Ascending aorta (tissue), 2 donors: ENCODE measurements around the gene CAMK2D. TPM values are rescaled to one million over a fixed set of nuclear protein-coding genes. Genes with fewer than 3 reads are reported as not detected.

Source experiments
- DNase-seq, 2 donors: peaks; one replicate each; pipeline ENCODE4 v3.0.0-alpha.2; 2019; ENCODE audit warnings: low spot score in 2 of 2
- H3K27ac ChIP-seq, 2 donors: fragments of 200-600 bp; sonication (generic); one replicate each; pipeline ENCODE4 v1.5.1; 2016 to 2017; ENCODE audit warnings: mild to moderate bottlenecking in 1 of 2
- H3K27me3 ChIP-seq: fragments of 200-600 bp; sonication (generic); one replicate; pipeline ENCODE4 v1.5.1; 2017
- H3K36me3 ChIP-seq, 2 donors: fragments of 200-600 bp; sonication (generic); one replicate each; pipeline ENCODE4 v1.5.1; 2016
- H3K4me1 ChIP-seq, 2 donors: fragments of 200-600 bp; sonication (generic); one replicate each; pipeline ENCODE4 v1.5.1; 2016 to 2017; ENCODE audit warnings: mild to moderate bottlenecking in 1 of 2
- H3K4me3 ChIP-seq, 2 donors: fragments of 200-600 bp; sonication (generic); one replicate each; pipeline ENCODE4 v1.5.1; 2016 to 2017; ENCODE audit warnings: mild to moderate bottlenecking in 1 of 2
- H3K9me3 ChIP-seq, 2 donors: fragments of 200-600 bp; sonication (generic); one replicate each; pipeline ENCODE4 v1.5.1; 2016
- intact Hi-C: fragments of 100-400 bp; cut with DNase I; formaldehyde crosslinking; loops from one replicate; pipeline ENCODE4 v1.15.1; 2023
- total RNA-seq: library from RNA; depleted of rRNA; stranded (reverse); fragments of >200 nt; gene quantifications from one replicate; pipeline ENCODE4 v1.1.0, GENCODE V29; 2016
- TF ChIP-seq, protein P1 (sequence below), 3 experiments: fragments of 200-600 bp in 2 of 3; fragments of 450-650 bp in 1 of 3; sonication (generic) in 2 of 3; IDR thresholded peaks; one replicate each; pipeline ENCODE4 v1.5.1; 2016 to 2019; ENCODE audit warnings: antibody characterized with exemption in 3 of 3, mild to moderate bottlenecking in 1 of 3, moderate library complexity in 1 of 3

CAMK2D gene
- total RNA-seq, 1 donor from 2014 or later, result 23.8 TPM

DNA sequence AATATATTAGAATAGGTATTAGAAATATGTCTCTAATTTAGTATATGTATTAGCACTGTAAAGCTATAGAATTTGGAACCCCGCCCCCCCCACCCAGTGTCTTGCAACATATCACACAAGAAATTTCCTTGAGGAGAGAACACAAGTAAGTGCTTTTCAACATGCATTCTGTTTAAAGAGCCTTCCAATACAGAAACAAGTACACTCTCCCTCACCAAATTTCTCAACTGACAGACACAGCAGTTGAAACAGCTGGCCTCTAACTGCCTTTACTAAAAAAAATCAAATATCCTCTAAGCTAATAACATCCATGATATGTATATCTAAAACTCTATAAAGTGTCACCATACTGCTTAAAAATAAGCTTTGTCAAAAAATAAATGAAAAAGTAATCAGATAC lies 12.4 kb downstream of the CAMK2D start:
- Histone ChIP-seq H3K27ac (no peak overlapping the region), H3K4me1 (peaks cover 0 to 3% of the 10 kb centered on the region in 2 donors), H3K4me3 (no peak overlapping the region), H3K9me3 (no peaks in the 10 kb centered on the region), H3K36me3 (no peaks in the 10 kb centered on the region), H3K27me3 (no peaks in the 10 kb centered on the region)
- DNase-seq, result no peak
- TF ChIP-seq, protein P1, sequence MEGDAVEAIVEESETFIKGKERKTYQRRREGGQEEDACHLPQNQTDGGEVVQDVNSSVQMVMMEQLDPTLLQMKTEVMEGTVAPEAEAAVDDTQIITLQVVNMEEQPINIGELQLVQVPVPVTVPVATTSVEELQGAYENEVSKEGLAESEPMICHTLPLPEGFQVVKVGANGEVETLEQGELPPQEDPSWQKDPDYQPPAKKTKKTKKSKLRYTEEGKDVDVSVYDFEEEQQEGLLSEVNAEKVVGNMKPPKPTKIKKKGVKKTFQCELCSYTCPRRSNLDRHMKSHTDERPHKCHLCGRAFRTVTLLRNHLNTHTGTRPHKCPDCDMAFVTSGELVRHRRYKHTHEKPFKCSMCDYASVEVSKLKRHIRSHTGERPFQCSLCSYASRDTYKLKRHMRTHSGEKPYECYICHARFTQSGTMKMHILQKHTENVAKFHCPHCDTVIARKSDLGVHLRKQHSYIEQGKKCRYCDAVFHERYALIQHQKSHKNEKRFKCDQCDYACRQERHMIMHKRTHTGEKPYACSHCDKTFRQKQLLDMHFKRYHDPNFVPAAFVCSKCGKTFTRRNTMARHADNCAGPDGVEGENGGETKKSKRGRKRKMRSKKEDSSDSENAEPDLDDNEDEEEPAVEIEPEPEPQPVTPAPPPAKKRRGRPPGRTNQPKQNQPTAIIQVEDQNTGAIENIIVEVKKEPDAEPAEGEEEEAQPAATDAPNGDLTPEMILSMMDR (IDR thresholded peaks at IDR 0.05), result no peak
- intact Hi-C loops, result no loop called here

DNA sequence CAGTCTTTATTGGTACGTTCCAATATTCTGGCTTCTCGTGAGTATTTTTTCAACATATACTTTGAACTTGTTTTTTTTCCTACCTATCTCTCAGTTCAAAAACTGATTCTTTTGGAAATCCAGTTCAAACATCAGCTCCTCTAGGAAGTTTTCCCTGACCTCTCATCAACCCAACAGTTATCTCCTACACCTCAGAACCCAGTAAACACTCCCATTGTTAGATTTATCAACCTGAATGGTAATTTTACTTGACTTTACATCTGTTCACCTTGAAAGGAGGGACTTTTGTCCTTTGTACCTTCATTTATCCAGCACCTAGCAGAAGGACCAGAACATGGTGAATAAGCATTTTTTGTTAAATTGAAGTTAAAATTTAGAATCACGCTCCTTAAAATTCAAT lies 13.6 kb downstream of the CAMK2D start:
- TF ChIP-seq, protein P1 (IDR thresholded peaks at IDR 0.05), result no peak
- H3K4me1 ChIP-seq, result peaks cover 0 to under 1% of the 10 kb centered on the region in 2 donors
- H3K27me3 ChIP-seq, result no peaks in the 10 kb centered on the region
- no peaks in the 10 kb centered on the region for H3K9me3 ChIP-seq
- DNase-seq, result no peak
- H3K27ac ChIP-seq, result no peak overlapping the region
- intact Hi-C loops, result no loop called here
- no peaks in the 10 kb centered on the region for H3K36me3 ChIP-seq
- H3K4me3 ChIP-seq, result no peak overlapping the region

DNA sequence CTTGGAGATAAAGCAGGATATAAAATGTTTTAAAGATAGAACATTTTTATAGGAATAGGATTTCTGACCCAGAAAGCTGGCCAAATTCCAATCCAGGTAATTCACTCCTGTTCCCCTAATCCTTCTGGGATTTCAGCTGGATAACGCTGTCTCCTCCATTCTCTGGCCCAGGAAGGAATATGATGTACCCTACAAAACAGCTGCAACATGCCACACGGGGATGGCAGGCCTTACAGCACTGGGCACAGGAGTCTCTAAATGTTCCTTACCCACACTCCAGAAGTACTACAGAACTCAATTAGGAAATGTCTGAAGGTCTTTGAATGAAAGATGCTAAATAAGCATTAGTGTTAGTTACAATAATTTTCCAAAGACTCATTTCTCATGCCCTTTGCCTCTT lies 15.8 kb downstream of the CAMK2D start:
- no peaks in the 10 kb centered on the region for H3K4me1 ChIP-seq
- TF ChIP-seq, protein P1 (IDR thresholded peaks at IDR 0.05), result no peak
- intact Hi-C loops, result no loop called here

DNA sequence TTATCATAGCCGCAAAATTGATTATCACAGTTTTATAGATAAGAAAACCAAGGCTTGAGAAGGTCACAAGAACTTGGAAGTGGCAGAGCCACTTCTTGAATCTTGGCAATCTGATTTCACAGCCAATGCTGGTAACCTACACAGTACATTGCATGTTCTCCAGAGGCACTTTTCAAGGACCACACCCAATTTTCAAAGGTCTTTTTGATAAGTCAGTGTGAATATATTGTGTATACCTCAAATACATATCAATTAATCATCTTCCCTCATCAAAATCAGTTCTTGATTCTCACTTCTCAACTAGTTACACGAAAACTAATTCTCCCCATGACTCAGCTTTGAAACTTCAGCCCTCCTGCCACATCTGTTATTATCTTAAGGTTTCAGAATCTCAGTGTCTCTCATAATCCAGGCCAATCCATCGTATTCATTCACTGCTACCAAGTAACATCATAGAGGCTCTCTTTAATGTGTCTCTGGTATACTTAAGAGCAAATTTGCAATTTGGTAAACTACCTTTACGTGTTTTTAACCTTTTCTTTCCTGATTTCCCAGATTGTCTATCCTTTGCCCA lies 16.8 kb downstream of the CAMK2D start:
- TF ChIP-seq, protein P1 (IDR thresholded peaks at IDR 0.05), result no peak
- intact Hi-C loops, result no loop called here
- Histone ChIP-seq H3K36me3 (no peaks in the 10 kb centered on the region), H3K4me1 (no peaks in the 10 kb centered on the region), H3K4me3 (no peak overlapping the region), H3K27me3 (no peaks in the 10 kb centered on the region), H3K27ac (no peak overlapping the region), H3K9me3 (no peaks in the 10 kb centered on the region)
- no peak for DNase-seq

More for the DNA sequence above, 15.8 kb downstream of the CAMK2D start:
- Histone ChIP-seq H3K27ac (no peak overlapping the region), H3K9me3 (no peaks in the 10 kb centered on the region), H3K4me3 (no peak overlapping the region), H3K27me3 (no peaks in the 10 kb centered on the region), H3K36me3 (no peaks in the 10 kb centered on the region)
- DNase-seq, result no peak

DNA sequence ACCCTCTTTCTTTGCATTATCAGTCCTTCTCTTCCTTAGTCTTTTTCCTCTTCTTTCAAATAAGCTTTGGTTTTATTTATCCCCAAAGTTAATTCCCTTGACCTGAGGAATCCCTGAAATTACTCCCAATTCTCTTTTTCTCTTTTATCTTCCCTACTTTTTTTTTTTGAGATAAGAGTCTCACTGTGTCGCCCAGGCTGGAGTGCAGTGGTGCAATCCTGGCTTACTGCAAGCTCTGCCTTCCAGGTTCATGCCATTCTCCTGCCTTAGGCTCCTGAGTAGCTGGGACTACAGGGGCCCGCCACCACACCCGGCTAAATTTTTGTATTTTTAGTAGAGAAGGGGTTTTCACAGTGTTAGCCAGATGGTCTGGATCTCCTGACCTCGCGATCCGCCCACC lies 17.8 kb downstream of the CAMK2D start:
- Histone ChIP-seq H3K9me3 (no peaks in the 10 kb centered on the region), H3K4me3 (no peak overlapping the region), H3K27ac (peak overlapping the region; percentile 9 to 44), H3K36me3 (no peaks in the 10 kb centered on the region), H3K4me1 (peaks cover 0 to 6% of the 10 kb centered on the region in 2 donors), H3K27me3 (no peaks in the 10 kb centered on the region)
- TF ChIP-seq, protein P1 (IDR thresholded peaks at IDR 0.05), result no peak
- DNase-seq, result no peak
- intact Hi-C loops, result loop anchor here (2.0 kb wide), 1 partner anchor 13 kb away; no protein-coding TSS in a partner anchor
